ENCODE data around the gene SLC37A2.

GRCh38 chr11:125016413-125016812 is 46.7 kb upstream of the SLC37A2 start:
- TF ChIP-seq EZH2 (IDR thresholded peaks at IDR 0.05) (no peak), POLR2AphosphoS5 (IDR thresholded peaks at IDR 0.05; ENCODE audit: borderline replicate concordance, low read depth, low read length) (no peak), FOXP2 (optimal IDR thresholded peaks at IDR 0.05; ENCODE audit: control extremely low read depth, extremely low read length, insufficient read depth) (no peak)
